ENCODE measurements around the gene PECR.
A peak's percentile ranks its signal among the peaks of the same experiment; 100 is the strongest.

PECR gene

DNA sequence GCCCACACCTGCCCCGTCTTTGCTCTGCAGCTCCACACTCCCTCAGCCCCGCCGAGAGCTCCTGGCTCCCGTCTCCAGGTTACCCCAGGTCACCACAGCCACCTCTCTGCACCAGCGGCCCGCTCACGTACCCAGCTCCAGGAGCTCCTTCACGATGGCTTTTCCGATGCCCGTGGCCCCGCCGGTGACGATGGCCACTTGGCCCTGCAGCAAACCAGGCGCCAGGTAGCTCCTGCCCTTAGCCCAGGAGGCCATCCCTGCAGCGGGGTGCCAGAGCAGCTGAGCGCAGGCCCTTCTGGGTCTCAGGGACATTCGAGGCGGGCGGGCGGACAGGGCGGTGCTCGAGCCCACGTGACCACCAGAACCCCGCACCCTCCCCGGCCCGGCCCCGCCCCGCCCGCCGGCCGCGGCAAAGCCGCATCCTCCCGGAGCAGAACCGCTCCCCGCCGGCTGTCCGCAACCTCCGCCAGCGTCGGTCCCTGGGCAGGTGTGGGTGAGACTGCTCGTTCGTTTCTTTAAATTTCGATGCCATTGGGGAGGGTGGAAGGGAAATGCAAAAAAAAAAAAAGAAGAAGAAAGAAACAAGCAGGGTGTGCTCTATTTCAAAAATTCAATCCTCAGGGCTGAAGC lies at the start of gene PECR, which contains the start of gene TMEM169:
TSS of gene PECR (minus strand) at position 323 of the 630 bp plus-strand sequence. CDS start at position 255, 68 bp downstream.
TSS of gene TMEM169 (plus strand) at position 433 of the 630 bp plus-strand sequence. CDS start 14,045 bp downstream, outside the sequence.
- H3K4me1 Mint-ChIP-seq: peaks cover 31% of the 10 kb centered on the region
- peak within 1 kb of the TSS; percentile 75 for H3K27ac Mint-ChIP-seq
- no peaks in the 10 kb centered on the region for H3K36me3 Mint-ChIP-seq

DNA sequence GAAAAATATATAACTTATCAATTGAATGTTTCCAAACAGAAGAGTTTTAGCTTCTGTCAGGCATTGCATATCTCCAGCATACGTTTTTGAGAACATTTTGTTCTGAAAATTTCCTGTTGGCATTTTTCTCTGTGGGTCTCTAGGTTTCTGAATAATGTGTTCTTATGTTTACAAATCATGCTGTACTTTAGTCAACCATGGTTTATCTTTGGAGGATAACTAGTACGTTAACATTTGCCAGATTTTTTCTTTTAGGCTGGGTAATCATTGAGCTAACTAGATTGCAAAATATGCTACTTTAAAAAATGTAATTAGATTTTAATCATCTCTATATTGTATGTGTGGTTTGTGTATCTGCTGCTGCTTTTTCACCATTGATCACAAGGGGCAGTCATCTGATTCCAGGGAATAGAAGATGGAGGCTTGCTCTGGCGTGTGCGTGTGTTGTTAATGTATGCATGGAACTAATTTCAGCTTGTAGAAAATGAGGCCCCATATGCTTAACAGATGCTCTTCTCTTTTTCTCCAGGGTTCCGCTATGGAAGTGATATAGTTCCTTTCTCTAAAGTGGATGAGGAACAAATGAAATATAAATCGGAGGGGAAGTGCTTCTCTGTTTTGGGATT lies 48.9 kb upstream of the PECR start:
- no peak for ATAC-seq (ENCODE audit: low read depth)
- peaks cover 49% of the 10 kb centered on the region for H3K36me3 Mint-ChIP-seq
- peaks cover 8% of the 10 kb centered on the region for H3K4me1 Mint-ChIP-seq
- H3K27me3 Mint-ChIP-seq: no peaks in the 10 kb centered on the region
- DNase-seq (ENCODE audit: low spot score in 2 of 2): no peak
- no peak overlapping the region for H3K27ac Mint-ChIP-seq
- H3K9me3 Mint-ChIP-seq: no peaks in the 10 kb centered on the region
- H3K4me3 Mint-ChIP-seq: no peak overlapping the region

More for the DNA sequence above, at the start of gene PECR, which contains the start of gene TMEM169:
- Mint-ChIP-seq H3K9me3 (no peaks in the 10 kb centered on the region), H3K27me3 (no peaks in the 10 kb centered on the region), H3K4me3 (peak within 1 kb of the TSS; percentile 88)
- ATAC-seq (ENCODE audit: low read depth): peak; percentile 94
- peak; percentile 36 to 56 for DNase-seq (ENCODE audit: low spot score in 2 of 2)

DNA sequence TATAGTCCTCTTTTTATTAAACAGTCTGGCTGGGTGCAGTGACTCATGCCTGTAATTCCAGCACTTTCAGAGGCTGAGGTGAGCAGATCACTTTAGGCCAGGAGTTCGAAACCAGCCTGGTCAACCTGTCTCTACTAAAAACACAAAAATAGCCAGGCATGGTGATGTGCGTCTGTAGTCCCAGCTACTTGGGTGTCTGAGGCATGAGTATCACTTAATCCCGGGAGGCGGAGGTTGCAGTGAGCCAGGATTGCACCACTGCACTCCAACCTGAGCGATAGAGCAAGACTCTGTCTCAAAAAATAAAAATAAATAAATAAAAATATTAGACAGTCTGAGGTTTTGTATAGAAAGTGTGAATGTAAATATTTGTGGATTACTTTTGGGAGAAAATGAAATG lies 45.3 kb upstream of the PECR start:
- Mint-ChIP-seq H3K4me3 (no peak overlapping the region), H3K36me3 (peaks cover 39% of the 10 kb centered on the region), H3K9me3 (no peaks in the 10 kb centered on the region), H3K27ac (no peak overlapping the region), H3K4me1 (peaks cover 7% of the 10 kb centered on the region), H3K27me3 (no peaks in the 10 kb centered on the region)
- ATAC-seq (ENCODE audit: low read depth) (no peak), DNase-seq (ENCODE audit: low spot score in 2 of 2) (no peak)

DNA sequence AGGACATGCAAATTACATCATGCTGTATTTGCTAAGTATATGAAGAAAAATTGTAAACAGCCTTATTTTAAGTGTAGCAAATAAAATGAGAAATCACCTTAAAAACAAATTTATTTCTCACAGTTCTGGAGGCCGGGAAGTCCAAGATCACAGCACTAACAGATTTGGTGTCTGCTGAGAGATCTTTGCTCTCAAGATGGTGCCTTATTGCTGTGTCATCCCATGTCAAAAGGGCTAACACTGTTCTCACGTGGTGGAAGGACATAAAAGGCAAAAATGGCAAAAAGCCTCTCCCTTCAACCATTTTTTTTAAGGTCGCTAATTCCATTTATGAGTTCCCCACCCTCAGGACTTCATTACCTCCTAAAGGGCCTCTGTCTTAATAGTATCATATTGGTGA lies 39.6 kb upstream of the PECR start:
- Mint-ChIP-seq H3K36me3 (peaks cover 44% of the 10 kb centered on the region), H3K4me3 (no peak overlapping the region)

DNA sequence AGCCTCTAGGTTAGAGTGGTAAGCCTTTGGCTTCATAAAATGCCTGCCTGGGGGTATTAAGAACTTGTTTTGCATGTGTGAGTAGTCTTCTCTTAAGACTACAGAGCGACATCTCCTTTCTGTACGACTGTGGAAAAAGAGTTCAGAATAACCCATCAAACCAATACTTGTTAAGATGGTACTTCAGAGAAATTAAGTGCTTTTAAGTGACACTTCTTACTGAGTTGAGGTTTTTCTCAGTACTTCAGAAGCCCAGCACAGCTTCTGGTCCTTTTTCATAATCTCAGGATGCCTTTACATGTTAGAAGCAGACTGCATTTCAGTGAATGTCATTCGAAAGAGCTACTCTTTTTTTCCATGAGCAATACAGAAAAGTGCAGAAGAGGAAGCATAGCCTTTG lies 38.4 kb upstream of the PECR start:
- ATAC-seq (ENCODE audit: low read depth) (no peak), DNase-seq (ENCODE audit: low spot score in 2 of 2) (no peak)
- Mint-ChIP-seq H3K27me3 (no peaks in the 10 kb centered on the region), H3K36me3 (peaks cover 43% of the 10 kb centered on the region), H3K27ac (no peak overlapping the region), H3K4me1 (peaks cover 20% of the 10 kb centered on the region), H3K4me3 (no peak overlapping the region), H3K9me3 (no peaks in the 10 kb centered on the region)

More for the DNA sequence above, 39.6 kb upstream of the PECR start:
- DNase-seq (ENCODE audit: low spot score in 2 of 2) (no peak), ATAC-seq (ENCODE audit: low read depth) (no peak)
- Mint-ChIP-seq H3K4me1 (peaks cover 14% of the 10 kb centered on the region), H3K27ac (no peak overlapping the region), H3K27me3 (no peaks in the 10 kb centered on the region), H3K9me3 (no peaks in the 10 kb centered on the region)

DNA sequence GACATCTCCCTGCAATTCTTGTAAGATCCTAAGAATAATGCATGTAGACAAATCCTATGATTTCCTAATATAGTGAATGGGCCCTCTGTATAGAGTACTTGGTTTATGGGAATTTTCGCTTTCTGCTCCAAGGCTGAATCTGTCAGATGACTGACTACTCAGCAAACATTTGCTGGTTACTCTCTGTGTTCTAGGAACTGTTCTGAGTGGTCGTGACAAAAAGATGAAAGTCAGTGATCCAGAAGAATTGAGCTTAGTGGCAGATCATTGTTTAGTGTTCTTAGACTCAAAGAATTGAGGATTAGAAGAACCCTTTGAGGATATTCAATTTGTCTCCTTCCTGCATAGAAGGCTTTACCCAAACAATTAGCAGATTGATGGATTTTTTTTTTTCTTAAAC lies 37.5 kb upstream of the PECR start:
- H3K4me3 Mint-ChIP-seq: no peak overlapping the region
- H3K27me3 Mint-ChIP-seq: no peaks in the 10 kb centered on the region
- H3K36me3 Mint-ChIP-seq: peaks cover 39% of the 10 kb centered on the region
- no peak overlapping the region for H3K27ac Mint-ChIP-seq
- no peaks in the 10 kb centered on the region for H3K9me3 Mint-ChIP-seq
- ATAC-seq (ENCODE audit: low read depth) (no peak), DNase-seq (ENCODE audit: low spot score in 2 of 2) (no peak)
- peaks cover 27% of the 10 kb centered on the region for H3K4me1 Mint-ChIP-seq

DNA sequence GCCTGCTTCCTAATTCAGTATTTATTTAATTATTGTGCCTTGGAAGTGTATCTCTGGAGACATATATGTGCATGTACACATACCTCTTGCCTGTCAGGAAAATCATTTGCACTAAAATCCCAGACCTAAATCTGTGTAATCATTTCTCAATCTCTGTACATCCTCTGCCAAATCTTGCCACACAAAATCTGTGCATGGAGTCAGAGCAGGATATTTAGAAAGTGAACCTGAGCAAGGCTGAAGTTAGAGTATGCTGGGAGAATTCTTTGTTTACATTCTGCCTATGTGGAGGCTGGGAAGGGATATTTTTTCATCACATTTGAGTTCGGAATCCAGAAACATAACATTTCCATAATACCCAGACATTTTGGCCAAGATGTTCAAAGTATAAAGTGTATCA lies 36.9 kb upstream of the PECR start:
- DNase-seq (ENCODE audit: low spot score in 2 of 2): no peak
- peaks cover 31% of the 10 kb centered on the region for H3K4me1 Mint-ChIP-seq
- H3K9me3 Mint-ChIP-seq: no peaks in the 10 kb centered on the region
- no peaks in the 10 kb centered on the region for H3K27me3 Mint-ChIP-seq
- peaks cover 43% of the 10 kb centered on the region for H3K36me3 Mint-ChIP-seq
- H3K27ac Mint-ChIP-seq: peak overlapping the region; percentile 60
- H3K4me3 Mint-ChIP-seq: no peak overlapping the region
- ATAC-seq (ENCODE audit: low read depth): no peak

DNA sequence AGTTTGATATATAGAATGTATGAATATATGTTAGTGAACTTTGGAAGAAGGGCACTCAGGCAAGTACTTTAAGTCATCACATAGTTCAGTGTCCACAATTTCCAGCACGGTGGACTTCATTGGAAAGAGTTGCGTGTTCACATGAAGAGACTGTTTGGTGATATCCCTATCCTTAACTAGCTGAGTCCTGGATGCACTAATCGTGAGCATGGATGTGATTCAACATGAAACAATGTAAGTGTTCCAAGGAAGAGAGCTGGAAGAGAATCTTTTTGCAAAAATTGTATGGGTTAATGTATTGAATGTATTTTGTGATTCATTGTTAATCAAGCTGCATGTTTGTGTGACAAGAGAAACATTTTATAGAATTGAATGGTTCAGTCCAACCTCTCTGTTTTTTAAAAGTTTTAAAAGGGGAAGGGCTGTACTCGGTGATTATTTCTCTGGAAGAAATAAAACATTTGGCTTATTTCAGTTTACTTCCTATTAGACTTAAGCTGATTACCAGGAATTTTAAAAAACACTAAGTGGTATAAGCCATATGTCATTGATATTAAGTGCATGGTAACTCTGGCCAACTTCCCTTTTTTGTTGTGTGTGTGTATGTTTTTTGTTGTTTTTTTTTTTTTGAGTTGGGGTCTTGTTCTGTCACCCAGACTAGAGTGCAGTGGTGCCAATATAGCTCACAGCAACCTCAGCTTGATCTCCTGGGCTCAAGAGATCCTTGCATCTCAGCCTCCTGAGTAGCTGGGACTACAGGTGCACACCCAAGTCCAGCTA lies 36.1 kb upstream of the PECR start:
- Mint-ChIP-seq H3K9me3 (no peaks in the 10 kb centered on the region), H3K4me1 (peaks cover 34% of the 10 kb centered on the region), H3K27ac (no peak overlapping the region), H3K27me3 (no peaks in the 10 kb centered on the region), H3K4me3 (no peak overlapping the region), H3K36me3 (peaks cover 48% of the 10 kb centered on the region)
- ATAC-seq (ENCODE audit: low read depth) (no peak), DNase-seq (ENCODE audit: low spot score in 2 of 2) (no peak)

DNA sequence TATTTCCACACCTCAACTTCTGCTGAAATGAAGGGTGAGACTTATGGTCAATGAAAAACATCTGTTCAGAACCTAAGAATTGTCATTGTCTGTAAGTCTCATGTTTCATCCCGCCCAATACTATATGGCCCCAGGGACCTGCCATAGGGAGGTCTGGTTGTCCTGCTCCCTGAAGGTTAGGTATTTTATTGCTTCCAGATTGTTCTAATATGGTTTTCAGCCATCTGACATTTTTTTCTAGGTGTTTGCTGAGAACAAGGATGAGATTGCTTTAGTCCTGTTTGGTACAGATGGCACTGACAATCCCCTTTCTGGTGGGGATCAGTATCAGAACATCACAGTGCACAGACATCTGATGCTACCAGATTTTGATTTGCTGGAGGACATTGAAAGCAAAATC lies 34.8 kb upstream of the PECR start:
- H3K36me3 Mint-ChIP-seq: peaks cover 43% of the 10 kb centered on the region
- peak overlapping the region; percentile 63 for H3K27ac Mint-ChIP-seq
- DNase-seq (ENCODE audit: low spot score in 2 of 2) (no peak), ATAC-seq (ENCODE audit: low read depth) (no peak)
- no peaks in the 10 kb centered on the region for H3K27me3 Mint-ChIP-seq
- H3K9me3 Mint-ChIP-seq: no peaks in the 10 kb centered on the region
- H3K4me3 Mint-ChIP-seq: no peak overlapping the region
- H3K4me1 Mint-ChIP-seq: peaks cover 36% of the 10 kb centered on the region

DNA sequence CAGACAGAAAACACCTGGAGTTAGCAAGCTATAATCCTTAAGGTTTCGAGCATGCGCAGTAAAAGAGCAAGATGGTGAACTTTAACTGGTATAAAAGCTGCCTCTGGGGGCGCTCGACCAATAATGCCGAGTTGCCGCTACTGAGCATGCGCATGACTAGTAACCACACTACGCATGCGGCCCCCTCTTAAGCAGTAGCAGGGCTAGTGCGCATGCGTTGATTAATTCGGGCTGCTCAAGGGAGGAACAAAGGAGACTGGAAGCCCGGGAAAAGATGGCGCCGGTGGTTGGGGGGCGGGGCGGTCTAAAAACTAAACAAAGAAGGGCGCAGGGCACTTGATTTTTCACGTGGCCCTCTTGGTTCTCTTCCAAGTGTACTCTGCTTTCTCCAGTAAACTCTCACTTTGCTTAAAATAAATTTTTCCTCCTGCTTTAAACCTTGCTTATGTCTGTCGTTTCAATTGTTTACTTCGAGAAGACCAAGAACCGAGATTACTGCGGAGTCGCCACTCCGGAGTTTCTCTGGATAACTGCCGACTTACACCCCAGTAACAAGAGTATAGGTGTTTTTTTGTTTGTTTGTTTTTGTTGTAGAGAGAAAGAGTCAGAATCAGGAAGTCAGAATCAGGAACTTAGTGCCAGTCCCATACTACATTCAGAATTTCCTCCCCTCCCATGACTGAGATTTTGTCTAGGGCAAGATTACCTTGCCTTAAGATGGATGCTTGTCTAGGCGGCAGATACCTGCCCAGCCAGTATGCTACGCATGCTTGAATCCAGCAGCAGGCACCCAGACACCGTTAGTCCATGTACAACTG lies 33.3 kb upstream of the PECR start:
- peak; percentile 89 for ATAC-seq (ENCODE audit: low read depth)
- peak; percentile 98 for DNase-seq (ENCODE audit: low spot score in 2 of 2)
- Mint-ChIP-seq H3K4me3 (peak overlapping the region; percentile 93), H3K27me3 (no peaks in the 10 kb centered on the region), H3K36me3 (peaks cover 40% of the 10 kb centered on the region), H3K9me3 (no peaks in the 10 kb centered on the region), H3K4me1 (peaks cover 36% of the 10 kb centered on the region), H3K27ac (peak overlapping the region; percentile 99)

DNA sequence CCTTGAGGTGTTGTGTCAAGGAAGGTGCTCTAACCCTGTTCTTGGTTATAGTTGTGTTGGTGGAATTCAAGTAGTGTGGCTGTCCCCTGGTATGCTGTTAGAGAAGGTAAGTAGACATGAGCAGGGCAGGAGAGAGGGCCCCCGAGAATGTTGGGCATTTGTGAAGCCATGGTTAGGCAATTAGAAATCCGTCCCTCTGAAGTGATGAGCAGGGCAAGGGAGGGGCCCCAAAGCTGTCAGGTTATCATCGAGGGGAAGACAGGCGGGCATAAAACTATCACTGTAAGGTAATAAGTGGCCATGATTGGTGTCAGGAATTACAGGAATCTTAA lies 32.7 kb upstream of the PECR start:
- H3K27me3 Mint-ChIP-seq: no peaks in the 10 kb centered on the region
- peaks cover 37% of the 10 kb centered on the region for H3K36me3 Mint-ChIP-seq
- ATAC-seq (ENCODE audit: low read depth): no peak
- peaks cover 36% of the 10 kb centered on the region for H3K4me1 Mint-ChIP-seq
- DNase-seq (ENCODE audit: low spot score in 2 of 2): peak in 1 of 2 donors; percentile 16
- H3K9me3 Mint-ChIP-seq: no peaks in the 10 kb centered on the region
- peak overlapping the region; percentile 99 for H3K27ac Mint-ChIP-seq
- H3K4me3 Mint-ChIP-seq: peak overlapping the region; percentile 22

DNA sequence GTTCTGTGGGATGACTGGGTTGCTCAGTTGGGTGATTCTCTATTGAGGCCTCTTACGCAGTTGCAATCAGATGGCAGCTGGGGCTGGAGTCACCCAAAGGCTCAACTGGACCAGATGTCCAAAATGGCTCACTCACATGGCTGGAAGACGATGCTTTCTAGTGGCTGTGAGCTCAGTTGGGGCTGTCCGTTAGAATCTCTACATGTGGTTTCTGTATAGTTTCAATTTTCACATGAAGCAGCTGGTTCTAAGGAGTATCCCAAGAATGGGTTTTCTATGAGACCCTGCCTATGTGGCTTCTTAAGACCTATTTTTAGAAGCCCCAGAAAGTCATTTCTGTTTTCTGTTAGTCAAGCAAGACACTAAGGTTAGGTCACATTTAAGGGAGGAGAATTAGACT lies 32.0 kb upstream of the PECR start:
- H3K4me3 Mint-ChIP-seq: no peak overlapping the region
- ATAC-seq (ENCODE audit: low read depth) (no peak), DNase-seq (ENCODE audit: low spot score in 2 of 2) (no peak)
- H3K27me3 Mint-ChIP-seq: no peaks in the 10 kb centered on the region
- H3K4me1 Mint-ChIP-seq: peaks cover 36% of the 10 kb centered on the region
- peaks cover 32% of the 10 kb centered on the region for H3K36me3 Mint-ChIP-seq
- H3K27ac Mint-ChIP-seq: peak overlapping the region; percentile 99
- H3K9me3 Mint-ChIP-seq: no peaks in the 10 kb centered on the region

DNA sequence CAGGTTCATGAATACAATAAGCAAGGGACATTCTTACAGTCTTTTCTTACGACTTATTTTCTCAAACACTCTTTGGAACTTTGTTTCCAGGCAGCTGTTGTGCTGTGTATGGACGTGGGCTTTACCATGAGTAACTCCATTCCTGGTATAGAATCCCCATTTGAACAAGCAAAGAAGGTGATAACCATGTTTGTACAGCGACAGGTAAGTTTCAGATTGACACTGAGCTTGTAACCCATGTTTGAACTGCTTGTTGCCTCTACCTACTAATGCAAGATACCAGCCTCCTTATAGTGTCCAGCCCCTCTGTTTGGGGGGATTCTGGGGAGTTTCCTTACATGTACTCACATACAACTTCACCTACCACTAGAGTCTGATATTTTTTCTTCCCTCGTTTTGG lies 31.3 kb upstream of the PECR start:
- ATAC-seq (ENCODE audit: low read depth) (no peak), DNase-seq (ENCODE audit: low spot score in 2 of 2) (no peak)
- no peak overlapping the region for H3K4me3 Mint-ChIP-seq
- H3K36me3 Mint-ChIP-seq: peaks cover 28% of the 10 kb centered on the region
- H3K27ac Mint-ChIP-seq: peak overlapping the region; percentile 99
- H3K9me3 Mint-ChIP-seq: no peaks in the 10 kb centered on the region
- peaks cover 37% of the 10 kb centered on the region for H3K4me1 Mint-ChIP-seq
- no peaks in the 10 kb centered on the region for H3K27me3 Mint-ChIP-seq

DNA sequence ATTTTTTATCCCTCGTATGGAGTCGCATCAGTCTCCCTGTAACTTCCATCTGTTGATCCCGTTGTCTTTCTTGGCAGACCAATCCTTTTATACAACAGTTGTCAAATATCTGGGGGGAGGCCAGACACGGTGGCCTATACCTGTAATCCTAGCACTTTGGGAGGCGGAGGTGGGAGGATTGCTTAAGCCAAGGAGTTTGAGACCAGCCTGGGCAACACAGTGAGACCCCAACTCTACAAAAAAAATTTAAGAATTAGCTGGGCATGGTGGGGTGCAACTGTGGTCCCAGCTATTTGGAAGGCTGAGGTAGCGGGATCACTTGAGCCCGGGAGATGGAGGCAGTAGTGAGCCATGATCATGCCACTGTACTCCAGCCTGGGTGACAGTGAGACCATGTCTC lies 29.5 kb upstream of the PECR start:
- Mint-ChIP-seq H3K4me1 (peaks cover 30% of the 10 kb centered on the region), H3K27ac (no peak overlapping the region), H3K27me3 (no peaks in the 10 kb centered on the region), H3K36me3 (peaks cover 22% of the 10 kb centered on the region), H3K4me3 (no peak overlapping the region), H3K9me3 (no peaks in the 10 kb centered on the region)
- DNase-seq (ENCODE audit: low spot score in 2 of 2) (no peak), ATAC-seq (ENCODE audit: low read depth) (no peak)

Data from memory B cell (primary cell).